GM18526 (cell line): Measurements from ENCODE around the gene B4GALT3.

ENCODE experiments used
- POLR2A ChIP-seq: IDR thresholded peaks from 3 replicates; pipeline ENCODE4 v1.6.1; 2011; ENCODE audit not compliant: insufficient read length; ENCODE audit errors: extremely low read depth

Gene B4GALT3

DNA sequence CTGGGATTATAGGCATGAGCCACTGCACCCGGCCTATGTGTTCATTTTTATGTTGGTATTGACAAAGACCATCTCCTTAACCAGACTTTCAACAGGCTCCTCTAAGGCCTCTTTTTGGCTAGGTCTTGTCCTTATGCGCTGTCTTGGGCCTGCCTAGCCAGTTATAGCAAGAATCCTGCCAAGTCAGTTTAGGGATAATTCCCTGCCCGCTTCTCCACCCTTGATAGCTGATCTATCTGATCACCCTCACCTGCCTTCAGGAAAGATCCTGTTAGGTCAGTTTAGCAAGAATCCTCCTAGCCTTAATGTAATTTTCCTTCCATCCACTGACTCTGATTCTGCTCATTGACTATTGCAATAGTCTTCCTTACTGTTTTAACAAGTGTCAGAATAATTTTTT is 2.4 kb upstream of the B4GALT3 start:
- no peak for TF ChIP-seq POLR2A

DNA sequence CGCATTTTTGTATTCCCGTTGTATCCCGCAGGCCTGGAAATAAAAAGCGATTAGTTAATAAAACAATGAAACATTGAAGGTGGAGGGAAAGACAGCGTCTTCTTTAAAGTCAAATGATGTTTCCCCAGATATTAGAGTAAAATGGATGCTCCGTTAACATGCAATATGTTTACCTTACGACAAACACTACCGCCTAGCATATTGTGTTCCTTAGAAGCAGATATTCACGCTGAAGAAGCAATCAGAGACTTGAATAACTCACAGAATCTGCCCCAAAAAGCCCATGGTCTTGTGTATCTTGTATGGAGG is 583 bp upstream of the B4GALT3 start:
- no peak for TF ChIP-seq POLR2A

DNA sequence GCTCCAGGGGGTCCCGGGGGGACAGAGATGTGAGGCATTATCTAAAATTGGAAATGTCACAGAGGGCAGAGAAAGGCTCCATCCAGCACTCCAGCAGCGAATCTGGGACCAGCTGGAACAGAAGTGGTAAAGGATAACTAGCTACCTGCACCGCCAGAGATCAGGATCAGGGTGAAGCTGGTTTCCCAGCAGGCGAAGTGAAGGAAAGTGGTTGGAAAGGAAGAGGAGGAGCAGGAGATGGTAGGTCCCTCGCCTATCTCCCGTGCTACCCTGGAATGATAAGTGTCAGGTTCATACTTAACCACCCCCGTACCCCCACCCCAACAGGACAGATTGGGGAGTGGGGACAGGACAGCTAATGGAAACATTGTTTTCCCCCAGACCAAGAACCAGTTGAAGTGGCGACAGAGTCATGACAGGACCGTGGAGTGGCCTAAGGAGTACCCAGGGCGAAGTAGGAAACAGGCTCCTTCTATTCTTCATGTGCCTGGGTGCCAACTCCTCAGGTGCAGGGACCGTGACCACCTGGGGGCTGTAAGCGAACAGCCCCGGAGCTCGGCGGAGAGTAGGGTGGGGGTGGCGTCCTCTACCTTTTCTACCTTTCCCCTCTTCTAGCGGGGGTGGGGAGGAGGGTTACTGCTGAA is 717 bp downstream of the B4GALT3 start:
- no peak for TF ChIP-seq POLR2A

DNA sequence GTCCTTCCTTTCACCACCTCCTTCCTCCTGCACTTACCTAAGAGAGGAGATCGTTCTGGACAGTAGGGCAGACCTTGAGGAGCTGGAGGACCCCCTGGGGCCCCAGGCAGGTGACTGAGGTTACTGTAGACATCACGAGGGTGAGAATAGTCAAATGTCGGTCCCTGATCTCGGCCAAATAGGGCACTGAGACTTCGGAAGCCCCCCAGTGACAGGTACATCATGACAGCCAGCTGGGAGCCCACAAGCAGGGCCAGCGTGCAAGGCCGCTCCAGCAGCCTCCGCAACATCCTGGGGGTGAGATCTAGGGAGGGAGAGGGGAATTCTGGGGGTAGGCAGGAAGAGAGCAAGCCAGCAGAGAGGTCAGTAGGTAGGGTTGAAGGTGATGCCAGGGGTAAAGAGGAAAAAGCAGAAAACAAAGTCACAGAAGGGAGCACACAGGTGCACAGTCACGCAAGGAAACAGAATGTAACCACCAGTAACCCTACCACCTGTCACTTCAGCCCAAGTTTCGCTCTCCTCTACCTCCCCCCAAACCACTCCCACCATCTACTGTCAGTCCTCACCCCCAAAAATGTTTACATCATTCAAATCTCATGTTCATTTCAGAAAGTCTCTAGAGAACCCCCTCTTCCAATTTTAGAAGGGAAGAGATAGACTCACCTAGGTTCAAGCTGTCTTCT is 1.4 kb downstream of the B4GALT3 start:
- TF ChIP-seq POLR2A, result no peak

DNA sequence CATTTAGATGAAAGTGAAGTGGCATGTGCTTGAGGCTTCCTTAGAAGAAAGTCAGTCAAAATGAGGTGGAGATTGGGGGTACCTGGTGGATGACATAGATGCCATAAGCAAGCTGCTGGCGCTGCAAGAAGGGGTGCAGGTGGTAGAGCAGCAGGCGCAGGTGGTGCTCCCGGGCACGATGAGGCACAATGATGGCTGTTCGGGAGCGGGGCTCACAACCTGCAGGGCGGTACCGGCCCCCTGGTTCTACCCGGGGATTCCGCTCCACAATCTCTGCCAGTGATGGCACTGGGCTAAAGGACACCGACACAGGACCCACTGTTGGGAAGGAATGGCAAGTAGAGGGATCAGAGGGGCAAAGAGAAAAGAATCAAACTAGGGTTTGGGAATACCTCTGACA is 2.4 kb downstream of the B4GALT3 start:
- TF ChIP-seq POLR2A, result no peak

DNA sequence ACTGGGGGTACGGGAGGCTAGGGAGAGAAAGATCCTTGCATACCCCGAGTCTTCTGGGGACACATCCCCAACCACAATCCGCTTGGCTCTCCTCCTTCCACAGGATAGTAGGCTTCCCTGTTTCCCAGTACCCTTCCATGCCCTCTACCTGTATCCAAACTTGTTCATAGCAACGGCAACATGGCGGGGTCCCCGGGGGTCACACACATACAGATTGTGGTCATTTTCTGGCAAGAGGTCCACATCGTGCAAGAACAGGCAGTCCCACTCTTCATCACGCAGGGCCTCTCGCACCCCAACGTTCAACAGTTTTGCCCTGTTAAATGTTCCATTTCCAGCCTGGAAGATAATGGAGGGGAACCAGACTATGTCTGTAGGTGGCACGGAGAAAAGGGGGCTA is 3.6 kb downstream of the B4GALT3 start:
- TF ChIP-seq POLR2A, result no peak

DNA sequence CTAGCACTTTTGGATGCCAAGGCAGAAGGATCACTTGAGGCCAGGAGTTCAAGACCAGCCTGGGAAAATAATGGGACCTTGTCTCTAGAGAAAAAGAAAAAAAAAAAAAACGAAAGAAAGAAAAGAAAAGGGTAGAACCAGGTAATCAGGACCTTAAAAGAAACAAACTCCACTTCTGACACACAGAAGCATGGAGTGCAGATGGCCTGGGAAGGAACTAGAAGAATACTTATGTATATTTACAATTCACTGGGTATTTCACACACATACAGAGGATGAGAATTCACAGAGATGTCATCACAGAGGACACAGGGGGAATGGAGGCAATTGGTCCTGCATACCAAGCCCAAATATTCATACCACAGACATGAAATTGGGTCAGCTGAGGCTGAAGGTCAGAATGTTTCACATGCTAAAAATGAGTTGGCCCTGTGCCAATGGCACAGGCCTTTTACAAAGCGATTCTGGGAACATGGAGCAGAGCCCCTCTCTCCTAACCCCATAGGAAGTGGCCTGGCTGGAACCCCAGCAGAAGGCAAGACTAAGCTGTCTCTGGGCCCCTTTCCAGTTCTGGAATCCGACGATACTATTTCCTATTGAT is 4.4 kb downstream of the B4GALT3 start:
- TF ChIP-seq POLR2A, result no peak

DNA sequence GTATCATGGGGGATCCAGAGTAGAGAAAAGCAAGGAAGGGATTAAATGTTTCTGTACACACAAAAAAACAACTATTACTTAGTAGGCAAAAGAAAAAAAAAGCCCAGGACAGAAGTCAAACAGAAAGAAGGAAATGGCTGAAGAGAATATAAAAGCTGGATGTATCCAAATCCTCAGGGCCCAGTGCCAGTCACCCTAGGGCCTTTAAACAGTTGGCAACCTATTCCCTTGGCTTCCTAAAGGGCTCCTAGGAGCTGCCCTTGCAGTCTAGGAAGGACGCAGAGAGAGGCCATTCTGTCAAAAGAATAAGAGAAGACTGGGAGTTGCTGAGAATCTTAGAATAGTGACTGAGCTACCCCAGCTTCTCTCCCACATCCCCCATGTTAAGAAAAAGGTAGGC is 5.0 kb downstream of the B4GALT3 start:
- TF ChIP-seq POLR2A, result no peak

DNA sequence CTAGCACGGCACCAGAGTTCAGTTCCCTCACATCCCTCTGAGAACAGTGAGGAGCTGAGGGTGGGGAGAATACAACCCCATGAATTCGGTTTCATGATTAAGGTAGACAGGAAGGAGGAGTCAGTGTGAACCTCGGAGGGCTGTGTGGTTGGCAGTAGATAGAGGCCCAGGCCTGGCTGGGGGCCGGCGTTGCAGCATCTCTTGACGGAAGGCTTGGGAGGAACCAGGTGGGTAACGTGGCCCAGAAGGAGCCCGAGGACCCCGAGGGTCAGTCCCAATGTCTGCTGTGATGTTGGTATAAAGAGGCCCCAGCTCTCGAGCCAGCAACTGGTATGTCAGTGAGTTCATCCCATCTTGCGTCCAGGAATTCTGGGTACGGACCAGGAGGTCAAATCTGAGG is 5.6 kb downstream of the B4GALT3 start:
- TF ChIP-seq POLR2A, result no peak

DNA sequence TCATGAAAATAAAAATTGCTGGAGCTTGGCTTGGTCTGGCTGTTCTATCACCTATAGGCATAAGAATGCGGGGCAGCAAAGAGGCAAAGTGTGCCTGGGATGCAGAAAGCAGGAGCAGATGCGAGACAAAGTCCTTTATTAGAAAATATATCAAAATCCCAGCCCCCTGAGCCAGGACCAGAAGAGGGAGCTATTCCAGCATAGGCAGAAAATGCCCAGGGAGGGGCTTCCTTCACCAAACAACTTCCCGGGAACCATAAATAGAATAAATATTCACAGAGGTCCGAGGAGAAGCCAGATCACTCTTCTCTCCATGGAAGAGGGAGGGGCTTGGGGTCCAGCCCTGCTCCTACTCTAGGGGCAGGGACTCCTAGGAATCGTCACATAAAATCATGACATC is 6.1 kb downstream of the B4GALT3 start:
- no peak for TF ChIP-seq POLR2A

DNA sequence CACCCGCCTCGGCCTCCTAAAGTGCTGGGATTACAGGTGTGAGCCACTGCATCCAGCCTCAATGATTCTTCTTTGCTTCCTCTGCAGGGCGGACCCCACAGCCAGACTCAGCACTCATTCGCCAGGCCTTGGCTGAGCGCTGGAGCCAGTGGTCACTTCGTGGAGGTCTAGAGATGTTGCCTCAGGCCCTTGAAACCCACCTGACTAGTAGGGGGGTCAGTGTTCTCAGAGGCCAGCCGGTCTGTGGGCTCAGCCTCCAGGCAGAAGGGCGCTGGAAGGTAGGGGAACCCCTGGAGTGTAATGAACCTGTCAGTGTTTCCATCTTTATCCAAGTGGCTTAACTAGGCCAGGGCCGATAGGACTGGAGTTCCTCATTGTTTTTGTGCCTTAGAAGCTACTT is 8.4 kb downstream of the B4GALT3 start:
- TF ChIP-seq POLR2A, result no peak

DNA sequence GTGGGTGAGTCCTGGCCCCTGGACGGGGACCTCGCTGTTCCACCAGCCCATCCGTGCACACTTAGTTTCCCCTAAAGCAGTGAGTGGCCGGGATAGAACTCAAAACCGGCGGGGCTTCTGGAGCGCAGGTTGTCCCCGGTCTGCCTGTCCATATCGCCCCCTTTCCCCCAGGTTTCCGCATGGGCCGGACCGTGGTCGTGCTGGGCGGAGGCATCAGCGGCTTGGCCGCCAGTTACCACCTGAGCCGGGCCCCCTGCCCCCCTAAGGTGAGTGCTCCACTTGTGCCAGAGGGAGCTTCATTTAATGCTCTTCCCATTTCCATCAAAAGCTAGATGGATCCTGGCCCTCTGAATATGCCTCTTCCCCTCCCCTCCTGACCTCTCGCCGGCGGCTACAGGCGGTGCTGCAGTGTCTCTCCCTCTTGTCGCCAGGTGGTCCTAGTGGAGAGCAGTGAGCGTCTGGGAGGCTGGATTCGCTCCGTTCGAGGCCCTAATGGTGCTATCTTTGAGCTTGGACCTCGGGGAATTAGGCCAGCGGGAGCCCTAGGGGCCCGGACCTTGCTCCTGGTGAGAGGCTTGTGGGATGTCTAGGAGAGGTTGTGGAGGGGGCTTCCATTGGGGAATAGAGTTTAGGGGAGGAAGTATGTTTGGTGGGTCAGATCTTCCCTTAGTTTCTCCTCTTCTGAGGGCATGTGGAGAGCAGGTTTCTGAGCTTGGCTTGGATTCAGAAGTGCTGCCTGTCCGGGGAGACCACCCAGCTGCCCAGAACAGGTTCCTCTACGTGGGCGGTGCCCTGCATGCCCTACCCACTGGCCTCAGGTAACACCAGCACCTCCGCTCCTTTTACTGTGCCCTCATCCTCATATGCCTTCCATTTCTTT is 10.4 kb downstream of the B4GALT3 start:
- TF ChIP-seq POLR2A, result no peak

DNA sequence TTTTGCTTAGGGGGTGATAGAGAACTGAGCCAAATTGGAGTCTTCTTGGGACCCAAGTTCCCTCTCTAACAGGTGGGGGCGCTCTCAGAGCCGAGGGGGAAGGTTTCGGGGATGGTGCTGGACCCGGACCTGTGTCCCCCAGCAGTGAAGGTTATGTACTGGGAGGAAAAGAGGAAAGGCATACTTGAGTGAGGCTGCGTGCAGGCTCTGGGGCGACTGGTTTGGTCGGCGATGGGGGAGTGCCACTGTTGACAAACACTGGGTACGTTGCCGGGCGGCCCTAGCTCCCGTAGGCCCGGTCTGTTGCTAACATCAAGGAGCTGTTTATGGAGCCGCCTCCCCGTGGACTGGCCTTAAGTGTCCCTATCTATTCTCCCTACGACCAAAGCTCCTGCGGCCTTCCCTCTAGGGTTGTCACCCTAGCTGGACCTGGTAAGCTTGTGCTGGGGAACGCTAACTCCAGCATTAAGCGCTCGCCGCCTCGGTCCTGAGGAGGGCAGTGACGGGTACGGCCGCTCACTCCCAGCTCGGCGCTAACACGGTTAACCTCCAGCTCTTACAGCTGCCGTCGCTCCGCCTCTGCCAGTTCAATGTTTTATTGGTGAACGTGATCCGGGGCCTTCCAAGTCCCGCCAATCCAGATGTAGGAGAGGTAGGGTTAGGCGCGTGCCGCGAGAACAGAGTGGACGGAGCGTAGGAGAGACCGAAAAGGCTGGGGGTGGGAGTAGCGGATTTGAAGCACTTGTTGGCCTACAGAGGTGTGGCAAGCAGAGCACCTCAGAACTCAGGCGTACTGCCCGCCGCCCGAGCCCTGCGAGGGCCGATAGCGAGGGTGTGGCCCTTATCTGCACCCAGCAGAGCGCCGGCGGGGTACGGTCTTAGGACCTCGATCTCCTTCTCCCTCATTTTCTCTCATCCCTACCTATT is 11.3 kb downstream of the B4GALT3 start, which contains the start of gene PPOX:
Gene PPOX (plus strand): TSS at position 685 of the 927 bp plus-strand sequence. CDS start 422 bp downstream, outside the sequence.
- TF ChIP-seq POLR2A, result peak; percentile 82

DNA sequence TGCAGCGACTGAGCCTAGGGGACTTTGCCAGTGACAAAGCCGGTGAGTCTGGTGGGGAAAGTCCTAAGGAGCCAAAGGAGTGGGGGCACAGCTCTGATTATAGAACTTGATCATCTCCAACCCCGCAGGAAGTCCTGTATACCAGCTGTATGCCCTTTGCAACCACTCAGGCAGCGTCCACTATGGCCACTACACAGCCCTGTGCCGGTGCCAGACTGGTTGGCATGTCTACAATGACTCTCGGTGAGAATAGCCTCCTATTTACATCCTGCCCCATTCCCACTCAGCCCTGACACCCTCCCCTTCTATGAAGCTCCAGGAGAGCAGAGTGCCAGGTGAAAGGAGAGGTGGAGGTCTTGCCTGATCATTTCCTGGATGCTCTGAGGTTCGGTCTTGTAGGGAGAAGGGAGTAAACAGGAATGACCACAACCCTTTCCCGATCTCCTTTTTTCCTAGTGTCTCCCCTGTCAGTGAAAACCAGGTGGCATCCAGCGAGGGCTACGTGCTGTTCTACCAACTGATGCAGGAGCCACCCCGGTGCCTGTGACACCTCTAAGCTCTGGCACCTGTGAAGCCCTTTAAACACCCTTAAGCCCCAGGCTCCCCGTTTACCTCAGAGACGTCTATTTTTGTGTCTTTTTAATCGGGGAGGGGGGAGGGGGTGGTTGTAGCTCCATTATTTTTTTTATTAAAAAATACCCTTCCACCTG is 12.3 kb downstream of the B4GALT3 start:
- TF ChIP-seq POLR2A, result no peak
